ENCODE measurements around the gene SGMS1.
"Not testable (repeated sequence)": the region's sequence is repeated elsewhere in the genome, so short reads cannot be mapped to it uniquely, and the experiment has no call there.

Gene SGMS1

GRCh38 chr10:50503661-50504320 lies 120.0 kb downstream of the SGMS1 start:
- no peak for DNase-seq

- not testable (repeated sequence) for DNase-seq
These were observed 120.6 kb downstream of the SGMS1 start for GRCh38 chr10:50503156-50503555.

- no peak for DNase-seq
These were observed 121.8 kb downstream of the SGMS1 start for GRCh38 chr10:50501924-50502452.

- no peak for DNase-seq
These were observed 122.3 kb downstream of the SGMS1 start for GRCh38 chr10:50501478-50501877.

DNA sequence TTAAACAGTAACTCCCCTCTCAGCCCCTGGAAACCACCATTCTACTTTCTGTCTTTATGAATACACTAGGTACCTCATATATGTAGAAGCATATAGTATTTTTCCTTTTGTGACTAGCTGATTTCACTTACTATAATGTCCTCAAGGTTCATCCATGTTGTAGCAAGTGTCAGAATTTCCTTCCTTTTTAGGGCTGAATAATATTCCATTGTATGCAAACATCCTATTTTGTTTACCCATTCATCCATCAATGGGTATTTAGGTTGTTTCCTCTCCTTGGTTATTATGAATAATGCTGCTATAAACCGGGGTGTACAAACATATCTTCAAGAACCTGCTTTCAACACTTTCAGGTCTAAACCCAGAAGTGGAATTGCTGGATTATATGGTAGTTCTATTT lies 125.3 kb downstream of the SGMS1 start:
- no peak for DNase-seq

DNA sequence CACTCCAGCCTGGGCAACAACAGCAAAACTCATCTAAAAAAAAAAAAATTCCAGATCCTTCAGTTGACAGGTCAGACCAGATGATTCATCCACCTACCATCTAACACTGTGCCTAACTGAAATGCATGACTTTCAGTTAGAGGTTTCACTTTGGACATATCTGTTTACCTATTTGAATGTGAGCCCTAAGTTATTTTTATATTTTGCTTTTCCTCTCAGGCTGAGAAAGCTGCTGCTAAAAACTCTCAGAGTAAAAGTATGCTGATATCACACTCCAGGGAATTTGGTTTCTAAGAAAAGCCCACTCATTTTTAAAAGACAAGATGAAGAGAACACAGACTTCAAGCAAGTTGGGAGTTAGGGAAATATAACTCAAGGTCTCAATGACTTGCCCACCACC lies 126.0 kb downstream of the SGMS1 start:
- no peak for DNase-seq

DNA sequence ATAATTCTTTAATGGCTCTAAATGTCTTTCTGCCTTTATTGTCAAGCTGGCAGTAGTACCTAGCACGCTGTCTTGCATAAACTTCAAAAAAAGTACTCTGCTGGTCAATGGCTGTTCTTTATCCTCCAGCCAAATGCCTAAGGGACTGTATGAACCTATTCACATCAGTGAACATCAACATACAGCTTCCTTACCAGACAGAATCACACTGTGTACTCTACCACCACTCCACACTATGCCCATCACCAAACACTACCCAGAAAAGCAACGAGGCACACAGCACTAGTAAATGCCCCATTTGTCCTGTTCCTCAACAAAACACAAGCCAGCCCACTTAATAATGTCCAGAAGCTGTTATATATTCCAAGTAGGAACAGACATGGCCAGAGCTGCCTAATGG lies 127.5 kb downstream of the SGMS1 start:
- DNase-seq: no peak

- no peak for DNase-seq
These were observed 133.5 kb downstream of the SGMS1 start for GRCh38 chr10:50490241-50490640.

- DNase-seq: not testable (repeated sequence)
These were observed 139.2 kb downstream of the SGMS1 start for GRCh38 chr10:50484550-50484949.

DNA sequence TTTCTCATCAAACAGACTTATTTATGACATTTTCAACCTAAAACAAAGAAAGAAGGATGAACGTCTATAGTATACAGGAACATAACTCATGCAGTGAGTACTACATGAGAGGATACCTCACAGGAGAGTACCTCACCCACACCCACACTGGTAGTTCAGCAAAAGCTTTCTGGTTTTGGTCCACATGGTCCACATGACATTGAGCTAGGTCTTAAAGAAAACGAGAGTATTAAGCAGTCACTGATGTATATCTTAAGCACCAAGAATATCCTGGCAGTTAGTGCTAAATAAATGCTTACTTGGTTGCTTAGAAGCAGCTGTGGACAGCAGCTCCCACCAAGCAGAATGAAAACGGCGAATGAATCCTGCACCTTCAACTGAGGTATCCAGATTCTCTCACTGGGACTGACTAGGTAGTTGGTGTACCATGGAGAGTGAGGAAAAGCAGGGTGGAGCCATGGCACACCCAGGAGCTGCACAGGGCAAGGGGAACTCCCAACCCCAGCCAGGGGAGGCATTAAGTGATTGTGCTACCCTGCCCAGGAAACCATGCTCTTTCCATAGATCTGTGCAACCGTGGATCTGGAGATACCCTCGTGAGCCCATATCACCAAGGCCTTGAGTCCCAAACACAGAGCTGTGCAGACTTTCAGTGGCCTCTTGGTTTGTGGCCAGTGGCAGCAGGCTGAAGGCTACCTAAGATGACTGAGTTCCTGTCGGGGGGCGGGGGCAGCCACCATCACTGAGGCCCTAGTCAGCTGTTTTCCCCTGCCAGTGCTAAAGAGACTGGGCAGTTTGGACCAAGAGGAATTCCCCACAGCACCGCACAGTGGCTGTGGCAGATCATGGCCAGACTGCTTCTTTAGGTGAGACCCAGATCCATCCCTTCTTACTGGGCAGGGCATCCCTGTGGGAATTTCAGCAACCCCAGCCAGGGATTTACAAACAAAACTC lies 143.4 kb downstream of the SGMS1 start:
- no peak for DNase-seq

DNA sequence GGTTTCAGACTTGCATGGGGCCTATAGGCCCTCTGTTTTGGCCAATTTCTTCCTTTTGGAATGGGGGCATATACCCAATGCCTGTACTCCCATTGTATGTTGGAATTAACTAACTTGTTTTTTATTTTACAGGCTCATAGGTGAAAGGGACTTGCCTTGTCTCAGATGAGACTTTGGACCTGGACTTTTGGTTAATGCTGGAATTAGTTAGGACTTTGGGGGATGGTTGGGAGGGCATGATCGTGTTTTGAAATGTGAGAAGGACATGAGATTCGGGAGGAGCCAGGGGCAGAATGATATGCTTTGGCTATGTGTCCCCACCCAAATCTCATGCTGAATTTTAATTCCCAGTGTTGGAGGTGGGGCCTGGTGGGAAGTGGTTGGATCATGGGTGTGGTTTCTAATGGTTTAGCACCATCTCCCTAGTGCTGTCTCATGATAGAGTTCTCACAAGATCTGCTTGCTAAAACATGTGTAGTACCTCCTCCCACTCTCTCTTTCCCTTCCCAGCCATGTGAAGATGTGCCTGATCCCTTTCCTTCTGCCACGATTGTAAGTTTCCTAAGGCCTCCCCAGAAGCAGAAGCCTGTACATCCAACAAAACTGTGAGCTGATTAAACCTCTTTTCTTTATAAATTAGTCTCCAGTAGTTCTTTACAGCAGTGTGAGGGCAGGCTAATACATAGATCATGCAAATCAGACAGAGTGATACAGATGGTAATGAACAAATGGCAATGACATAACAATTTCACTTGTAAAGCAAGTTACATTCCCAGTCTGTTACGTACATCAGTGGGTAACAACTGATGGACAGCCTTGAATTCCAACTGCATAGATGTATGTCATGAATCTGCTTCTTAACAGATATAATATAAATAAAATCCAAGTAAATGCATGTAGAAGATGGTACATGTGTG lies 146.2 kb downstream of the SGMS1 start:
- DNase-seq: no peak

DNA sequence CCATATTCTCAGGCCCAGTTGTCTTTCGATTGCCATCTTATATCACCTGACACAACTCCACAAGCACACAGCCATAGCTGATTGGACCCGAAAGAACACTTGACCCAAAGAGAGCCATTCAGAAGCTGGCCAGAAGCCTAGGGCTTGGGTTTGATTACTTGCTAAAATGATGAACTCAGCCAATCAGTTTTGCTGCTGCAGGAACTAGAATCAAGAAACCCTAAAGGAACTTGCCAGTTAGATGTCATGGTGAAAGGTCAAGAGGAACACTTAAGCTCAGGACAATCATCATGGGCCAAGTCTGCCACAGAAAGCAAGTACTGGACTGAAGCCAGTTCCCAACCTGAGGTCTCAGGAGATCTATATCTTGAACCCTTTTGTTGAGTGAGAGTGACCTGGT lies 150.0 kb downstream of the SGMS1 start:
- no peak for DNase-seq

DNA sequence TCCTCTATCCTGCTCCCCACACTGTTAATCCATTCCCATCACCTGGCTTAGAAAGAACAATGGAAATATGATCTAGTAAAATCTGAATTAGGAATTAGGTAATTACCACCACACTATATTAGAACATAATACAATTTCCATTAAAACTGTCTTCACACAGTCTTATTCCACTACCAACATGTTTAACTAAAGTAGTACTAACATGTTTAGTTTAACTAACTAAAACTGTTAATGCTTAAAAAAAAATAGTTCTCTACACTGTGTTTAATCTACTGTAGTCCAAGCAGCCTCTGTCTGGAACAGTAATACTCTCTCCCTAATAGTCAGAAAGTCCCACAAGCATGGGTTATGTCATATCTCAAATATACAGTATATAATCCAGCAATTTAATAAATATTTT lies 150.8 kb downstream of the SGMS1 start:
- DNase-seq: no peak

- no peak for DNase-seq
These were observed 152.2 kb downstream of the SGMS1 start for GRCh38 chr10:50471583-50471975.

- no peak for DNase-seq
These were observed 152.8 kb downstream of the SGMS1 start for GRCh38 chr10:50470798-50471582.

DNA sequence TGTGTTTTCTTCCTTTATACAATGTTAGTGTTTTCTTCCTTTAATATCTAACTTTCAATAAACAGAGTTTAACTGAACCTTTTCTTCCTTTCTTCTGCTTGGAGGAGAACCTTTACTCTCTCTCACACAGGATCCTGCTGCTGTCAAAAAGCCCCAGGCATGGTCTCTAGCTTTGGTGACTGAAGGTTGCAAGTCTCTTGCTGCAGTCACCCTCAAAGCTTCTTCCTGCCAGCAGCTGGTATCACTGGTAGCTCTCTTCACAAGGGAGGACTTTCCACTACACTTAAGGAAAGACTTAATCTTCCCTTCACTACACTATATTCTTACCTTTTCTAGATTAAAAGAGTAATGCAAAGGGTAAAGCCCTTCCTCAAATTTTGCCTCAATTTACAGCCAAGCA lies 153.4 kb downstream of the SGMS1 start:
- no peak for DNase-seq

- no peak for DNase-seq
These were observed 154.0 kb downstream of the SGMS1 start for GRCh38 chr10:50469778-50470193.

GRCh38 chr10:50469288-50469687 lies 154.5 kb downstream of the SGMS1 start:
- no peak for DNase-seq

DNA sequence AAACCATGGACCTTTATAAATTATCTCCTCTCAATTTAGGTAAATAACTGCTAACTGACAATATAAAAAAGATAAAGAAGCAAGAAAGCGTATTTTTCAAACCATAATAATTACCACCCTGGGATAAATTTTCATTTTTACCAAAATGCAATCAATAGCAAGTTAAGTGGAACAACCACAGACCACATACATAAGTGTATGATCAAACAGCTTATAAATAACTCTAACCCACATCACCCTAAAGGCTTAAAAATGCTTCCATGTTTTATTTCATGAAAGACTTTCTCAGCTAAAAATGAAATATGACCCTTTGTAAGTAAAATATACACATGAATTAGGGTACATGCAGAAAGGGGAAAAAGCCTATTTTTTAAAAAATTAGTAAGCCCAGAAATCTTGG lies 156.5 kb downstream of the SGMS1 start:
- DNase-seq: no peak

- DNase-seq: no peak
These were observed 159.7 kb downstream of the SGMS1 start for GRCh38 chr10:50464004-50464409.

GRCh38 chr10:50461834-50462233 lies 161.9 kb downstream of the SGMS1 start:
- no peak for DNase-seq

DNA sequence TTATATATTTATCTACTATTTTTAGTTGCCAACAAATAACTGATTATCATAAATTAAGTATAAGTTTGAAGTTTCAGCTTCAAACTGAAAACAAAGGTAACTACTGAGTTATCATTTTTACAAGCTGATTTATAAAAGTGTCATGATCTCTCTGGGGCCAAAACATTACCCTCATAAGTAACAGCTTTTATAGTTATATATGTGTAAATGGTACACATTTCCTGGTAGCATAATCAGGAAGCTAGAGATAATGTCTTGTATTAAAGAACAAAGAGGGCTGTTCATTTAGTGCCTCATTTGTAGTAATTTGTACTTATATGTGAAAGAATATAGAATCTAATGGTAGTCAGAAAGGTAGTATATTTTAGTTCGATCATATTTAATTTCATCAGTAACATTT lies 162.6 kb downstream of the SGMS1 start:
- no peak for DNase-seq

Measured in effector CD8-positive, alpha-beta T cell (primary cell).